ENCODE results near the gene PJA1.

PJA1 gene

GRCh38 chrX:69142788-69143469 is 22.3 kb downstream of the PJA1 start:
- no peak for DNase-seq

- no peak for DNase-seq
Measured at GRCh38 chrX:69140837-69141236, 24.4 kb downstream of the PJA1 start.

GRCh38 chrX:69139516-69139915 is 25.7 kb downstream of the PJA1 start:
- DNase-seq, result no peak

GRCh38 chrX:69138512-69138911 is 26.7 kb downstream of the PJA1 start:
- no peak for DNase-seq

- DNase-seq, result no peak
Measured at GRCh38 chrX:69138118-69138390, 27.2 kb downstream of the PJA1 start.

- DNase-seq, result no peak
Measured at GRCh38 chrX:69137371-69138117, 27.7 kb downstream of the PJA1 start.

GRCh38 chrX:69136546-69137331 is 28.5 kb downstream of the PJA1 start:
- no peak for DNase-seq

- no peak for DNase-seq
Measured at GRCh38 chrX:69133921-69134542, 31.2 kb downstream of the PJA1 start.

GRCh38 chrX:69131886-69132285 is 33.4 kb downstream of the PJA1 start:
- DNase-seq, result no peak

GRCh38 chrX:69130439-69130838 is 34.8 kb downstream of the PJA1 start:
- no peak for DNase-seq

- DNase-seq, result no peak
Measured at GRCh38 chrX:69128588-69128987, 36.7 kb downstream of the PJA1 start.

- DNase-seq, result no peak
Measured at GRCh38 chrX:69127466-69127865, 37.8 kb downstream of the PJA1 start.

- DNase-seq, result no peak
Measured at GRCh38 chrX:69126642-69127041, 38.6 kb downstream of the PJA1 start.

- DNase-seq, result no peak
Measured at GRCh38 chrX:69125094-69125493, 40.2 kb downstream of the PJA1 start.

- no peak for DNase-seq
Measured at GRCh38 chrX:69124108-69124507, 41.1 kb downstream of the PJA1 start.

- DNase-seq, result no peak
Measured at GRCh38 chrX:69123481-69123880, 41.8 kb downstream of the PJA1 start.

- no peak for DNase-seq
Measured at GRCh38 chrX:69121321-69122000, 43.8 kb downstream of the PJA1 start.

- DNase-seq, result no peak
Measured at GRCh38 chrX:69120476-69120875, 44.8 kb downstream of the PJA1 start.

GRCh38 chrX:69119122-69119521 is 46.1 kb downstream of the PJA1 start:
- no peak for DNase-seq

- no peak for DNase-seq
Measured at GRCh38 chrX:69117876-69118526, 47.3 kb downstream of the PJA1 start.

- no peak for DNase-seq
Measured at GRCh38 chrX:69116077-69116476, 49.2 kb downstream of the PJA1 start.

GRCh38 chrX:69113723-69114122 is 51.5 kb downstream of the PJA1 start:
- DNase-seq, result no peak
